ENCODE results near the gene TOP2B. TPM values are rescaled to one million over a fixed set of nuclear protein-coding genes. Genes with fewer than 3 reads are reported as not detected.

The TOP2B gene
- polyA plus RNA-seq, 1 donor (not counting 4 experiments of a cell fraction or from before 2014, with no cell fraction given), result 71.8 TPM

- Histone ChIP-seq H4K20me1 (ENCODE audit: control insufficient read depth, extremely low read depth, insufficient read depth, low read length) (peaks cover 7% of the 10 kb centered on the region), H3K4me1 (ENCODE audit: control insufficient read depth, extremely low read depth, insufficient read depth, low read length) (no peaks in the 10 kb centered on the region)
- FAIRE-seq, result no peak
Observed at GRCh38 chr3:25653322-25653721, 11.4 kb downstream of the TOP2B start.

DNA sequence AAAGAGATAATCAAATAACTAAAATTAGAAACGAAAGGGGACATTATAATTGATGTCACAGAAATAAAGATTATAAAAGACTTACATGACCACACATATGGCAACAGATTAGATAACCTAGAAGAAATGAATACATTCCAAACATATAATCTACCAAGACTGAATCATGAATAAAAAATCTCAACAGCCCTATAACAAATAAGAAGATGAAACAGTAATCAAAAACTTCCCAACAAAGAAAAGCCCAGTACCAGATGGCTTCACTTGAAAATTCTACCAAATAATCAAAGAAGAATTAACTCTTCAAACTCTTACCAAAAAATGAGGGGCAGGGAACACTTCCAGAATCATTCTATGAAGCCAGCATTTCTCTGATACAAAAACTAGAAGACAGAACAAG, 11.8 kb downstream of the TOP2B start:
- Histone ChIP-seq H3K27me3 (ENCODE audit: control insufficient read depth, extremely low read depth, insufficient read depth, low read length) (no peaks in the 10 kb centered on the region), H2AFZ (ENCODE audit: control insufficient read depth, low read length) (no peak overlapping the region), H3K9me1 (ENCODE audit: control insufficient read depth, extremely low read depth, insufficient read depth, low read length) (no peaks in the 10 kb centered on the region), H3K79me2 (ENCODE audit: control insufficient read depth, insufficient read depth, low read length) (peaks cover 90% of the 10 kb centered on the region), H3K36me3 (ENCODE audit: control insufficient read depth in 2 of 2, extremely low read depth in 1 of 2, insufficient read depth in 2 of 2, low read length in 2 of 2) (no peaks in the 10 kb centered on the region), H3K9me3 (ENCODE audit: control insufficient read depth, low read depth, low read length) (no peaks in the 10 kb centered on the region), H4K20me1 (ENCODE audit: control insufficient read depth, extremely low read depth, insufficient read depth, low read length) (peaks cover 10% of the 10 kb centered on the region), H3K9ac (ENCODE audit: control insufficient read depth, extremely low read depth, insufficient read depth, low read length) (no peak overlapping the region), H3K4me2 (ENCODE audit: control insufficient read depth, extremely low read depth, insufficient read depth, low read depth, low read length) (no peak overlapping the region), H3K4me1 (ENCODE audit: control insufficient read depth, extremely low read depth, insufficient read depth, low read length) (peaks cover 3% of the 10 kb centered on the region), H3K4me3 (ENCODE audit: control insufficient read depth in 2 of 3, extremely low read depth in 1 of 3, insufficient read depth in 2 of 3, low read depth in 1 of 3, low read length in 3 of 3) (no peak overlapping the region), H3K27ac (ENCODE audit: control insufficient read depth, insufficient read depth, low read length) (no peak overlapping the region)
- no peak for FAIRE-seq
- TF ChIP-seq EZH2 (IDR thresholded peaks at IDR 0.05; ENCODE audit: low read length), result no peak
- TF ChIP-seq, protein P1, sequence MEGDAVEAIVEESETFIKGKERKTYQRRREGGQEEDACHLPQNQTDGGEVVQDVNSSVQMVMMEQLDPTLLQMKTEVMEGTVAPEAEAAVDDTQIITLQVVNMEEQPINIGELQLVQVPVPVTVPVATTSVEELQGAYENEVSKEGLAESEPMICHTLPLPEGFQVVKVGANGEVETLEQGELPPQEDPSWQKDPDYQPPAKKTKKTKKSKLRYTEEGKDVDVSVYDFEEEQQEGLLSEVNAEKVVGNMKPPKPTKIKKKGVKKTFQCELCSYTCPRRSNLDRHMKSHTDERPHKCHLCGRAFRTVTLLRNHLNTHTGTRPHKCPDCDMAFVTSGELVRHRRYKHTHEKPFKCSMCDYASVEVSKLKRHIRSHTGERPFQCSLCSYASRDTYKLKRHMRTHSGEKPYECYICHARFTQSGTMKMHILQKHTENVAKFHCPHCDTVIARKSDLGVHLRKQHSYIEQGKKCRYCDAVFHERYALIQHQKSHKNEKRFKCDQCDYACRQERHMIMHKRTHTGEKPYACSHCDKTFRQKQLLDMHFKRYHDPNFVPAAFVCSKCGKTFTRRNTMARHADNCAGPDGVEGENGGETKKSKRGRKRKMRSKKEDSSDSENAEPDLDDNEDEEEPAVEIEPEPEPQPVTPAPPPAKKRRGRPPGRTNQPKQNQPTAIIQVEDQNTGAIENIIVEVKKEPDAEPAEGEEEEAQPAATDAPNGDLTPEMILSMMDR (optimal IDR thresholded peaks at IDR 0.05 in 1 of 3, IDR thresholded peaks at IDR 0.05 in 1 of 3, conservative IDR thresholded peaks at IDR 0.05 in 1 of 3; ENCODE audit: extremely low read depth in 1 of 3, insufficient read depth in 2 of 3, low read length in 3 of 3), result no peak
- no peak for DNase-seq (ENCODE audit: low read depth, low spot score)
- dilution Hi-C loops (cut with MboI; ENCODE audit: extremely low pct_ligation_motif_present, low sequenced_read_pairs), result no loop called here

More at GRCh38 chr3:25653322-25653721, 11.4 kb downstream of the TOP2B start:
- H2AFZ ChIP-seq (ENCODE audit: control insufficient read depth, low read length), result no peak overlapping the region
- H3K9ac ChIP-seq (ENCODE audit: control insufficient read depth, extremely low read depth, insufficient read depth, low read length), result no peak overlapping the region
- dilution Hi-C loops (cut with MboI; ENCODE audit: extremely low pct_ligation_motif_present, low sequenced_read_pairs), result no loop called here
- TF ChIP-seq, protein P1 (optimal IDR thresholded peaks at IDR 0.05 in 1 of 3, IDR thresholded peaks at IDR 0.05 in 1 of 3, conservative IDR thresholded peaks at IDR 0.05 in 1 of 3; ENCODE audit: extremely low read depth in 1 of 3, insufficient read depth in 2 of 3, low read length in 3 of 3), result no peak
- TF ChIP-seq EZH2 (IDR thresholded peaks at IDR 0.05; ENCODE audit: low read length), result no peak
- H3K27ac ChIP-seq (ENCODE audit: control insufficient read depth, insufficient read depth, low read length), result no peak overlapping the region
- H3K4me3 ChIP-seq (ENCODE audit: control insufficient read depth in 2 of 3, extremely low read depth in 1 of 3, insufficient read depth in 2 of 3, low read depth in 1 of 3, low read length in 3 of 3), result no peak overlapping the region
- H3K4me2 ChIP-seq (ENCODE audit: control insufficient read depth, extremely low read depth, insufficient read depth, low read depth, low read length), result no peak overlapping the region
- H3K9me1 ChIP-seq (ENCODE audit: control insufficient read depth, extremely low read depth, insufficient read depth, low read length), result no peaks in the 10 kb centered on the region
- H3K79me2 ChIP-seq (ENCODE audit: control insufficient read depth, insufficient read depth, low read length), result peaks cover 89% of the 10 kb centered on the region
- H3K9me3 ChIP-seq (ENCODE audit: control insufficient read depth, low read depth, low read length), result no peaks in the 10 kb centered on the region
- DNase-seq (ENCODE audit: low read depth, low spot score), result no peak
- H3K36me3 ChIP-seq (ENCODE audit: control insufficient read depth in 2 of 2, extremely low read depth in 1 of 2, insufficient read depth in 2 of 2, low read length in 2 of 2), result no peaks in the 10 kb centered on the region
- H3K27me3 ChIP-seq (ENCODE audit: control insufficient read depth, extremely low read depth, insufficient read depth, low read length), result no peaks in the 10 kb centered on the region
